M059J (cell line): ENCODE data around the gene PTGER1. TPM values are rescaled to one million over a fixed set of nuclear protein-coding genes. Genes with fewer than 3 reads are reported as not detected.
"Not testable (repeated sequence)": the region's sequence is repeated elsewhere in the genome, so short reads cannot be mapped to it uniquely, and the experiment has no call there.

Experiments
- DNase-seq: peaks from one replicate; pipeline ENCODE4 v3.0.0-alpha.2; 2012; ENCODE audit warnings: low read depth
- total RNA-seq: library from RNA; depleted of rRNA; stranded (reverse); fragments of >200 nt; shearing (Covaris generic); gene quantifications from 2 replicates; pipeline ENCODE4 v1.2.3, GENCODE V29; 2014

PTGER1 gene
- total RNA-seq, 1 experiment from 2014 or later, result 0.12 TPM

DNA sequence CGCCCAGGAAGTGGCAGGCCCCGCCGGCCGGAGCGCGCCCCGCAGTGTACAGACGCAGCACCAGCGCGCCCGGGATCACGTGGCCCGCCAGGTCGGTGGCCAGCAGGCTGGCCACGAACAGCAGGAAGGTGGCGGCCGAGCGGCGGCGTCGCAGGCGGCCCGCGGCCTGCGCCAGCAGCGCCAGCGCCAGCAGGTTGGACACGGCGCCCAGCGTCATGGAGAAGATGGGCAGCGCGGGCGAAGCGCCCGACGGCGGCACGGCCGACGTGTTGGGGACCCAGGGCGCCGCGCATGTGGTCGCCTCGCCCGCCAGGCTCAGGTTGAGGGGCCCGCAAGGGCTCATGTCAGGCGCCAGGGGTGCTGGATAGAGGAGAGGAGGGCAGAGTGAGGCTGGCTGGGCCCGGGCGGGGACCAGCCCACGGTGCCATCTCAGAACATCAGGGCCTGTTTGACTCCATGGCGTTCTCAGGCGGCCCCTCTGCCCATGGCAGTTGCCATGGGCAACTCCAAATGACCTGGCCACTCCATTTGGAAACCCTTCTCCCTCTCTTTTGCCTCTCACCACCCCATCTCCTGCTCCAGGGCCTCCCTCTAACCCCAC lies 1.1 kb downstream of the PTGER1 start:
- peak; percentile 32 for DNase-seq

- no peak for DNase-seq
These were observed 1.8 kb downstream of the PTGER1 start for GRCh38 chr19:14473073-14473977.

DNA sequence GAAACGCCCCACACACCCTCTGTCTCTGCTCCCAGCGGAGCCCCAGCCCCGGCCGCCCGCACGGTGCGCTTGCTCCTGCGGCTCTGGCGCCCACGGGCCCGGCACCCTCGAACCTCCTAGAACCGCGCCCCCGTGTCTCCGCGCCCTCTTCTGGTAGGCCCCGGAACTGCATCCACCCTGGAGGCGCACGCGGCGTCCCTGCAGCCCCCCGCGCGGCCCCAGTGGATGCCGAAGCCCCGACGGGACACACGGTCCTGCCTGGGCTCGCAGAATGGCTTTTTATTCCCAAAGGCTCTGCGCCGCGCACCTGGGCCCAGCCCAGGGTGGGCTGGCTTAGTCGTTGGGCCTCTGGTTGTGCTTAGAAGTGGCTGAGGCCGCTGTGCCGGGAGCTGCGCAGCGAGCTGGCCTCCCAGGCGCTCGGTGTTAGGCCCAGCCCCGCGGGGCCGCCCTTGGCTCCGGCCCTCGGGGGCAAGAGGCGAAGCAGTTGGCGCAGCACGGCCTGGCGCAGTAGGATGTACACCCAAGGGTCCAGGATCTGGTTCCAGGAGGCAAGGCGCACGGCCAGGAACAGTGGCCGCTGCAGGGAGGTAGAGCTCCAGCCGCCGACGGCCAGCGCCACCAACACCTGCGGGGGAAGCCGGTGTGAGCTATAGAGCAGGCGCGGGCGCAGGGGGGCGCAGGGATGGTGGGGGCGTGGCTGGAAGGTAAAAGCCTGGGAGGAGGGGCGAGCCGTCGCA lies 2.8 kb downstream of the PTGER1 start:
- DNase-seq, result peak; percentile 21

DNA sequence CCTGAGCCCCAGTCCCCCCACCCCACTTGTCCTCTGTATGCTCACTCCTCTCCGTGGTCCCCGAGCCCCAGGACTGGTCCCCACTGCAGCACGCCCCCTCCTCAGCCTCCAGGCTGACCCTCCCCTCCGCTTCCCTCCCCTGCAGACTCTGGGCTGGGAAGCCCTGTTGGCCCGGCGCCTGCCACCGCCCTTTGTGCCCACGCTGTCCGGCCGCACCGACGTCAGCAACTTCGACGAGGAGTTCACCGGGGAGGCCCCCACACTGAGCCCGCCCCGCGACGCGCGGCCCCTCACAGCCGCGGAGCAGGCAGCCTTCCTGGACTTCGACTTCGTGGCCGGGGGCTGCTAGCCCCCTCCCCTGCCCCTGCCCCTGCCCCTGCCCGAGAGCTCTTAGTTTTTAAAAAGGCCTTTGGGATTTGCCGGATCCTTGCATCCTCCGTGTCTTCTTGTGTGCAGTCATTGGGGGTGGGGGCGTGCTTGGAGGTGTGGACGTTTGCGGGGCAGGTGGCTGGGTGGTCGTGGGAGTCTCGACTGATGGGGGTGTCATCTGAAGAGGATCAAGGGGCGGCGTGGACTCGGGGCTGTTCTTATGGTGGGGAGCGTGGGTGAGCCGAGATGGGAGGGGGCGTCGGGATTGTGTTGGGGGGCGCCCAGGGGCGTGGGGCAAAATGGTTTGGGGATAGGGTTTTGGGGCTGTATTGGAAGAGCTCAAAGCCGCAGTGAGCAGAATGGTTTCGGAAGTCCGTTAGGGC lies 3.5 kb downstream of the PTGER1 start:
- no peak for DNase-seq

DNA sequence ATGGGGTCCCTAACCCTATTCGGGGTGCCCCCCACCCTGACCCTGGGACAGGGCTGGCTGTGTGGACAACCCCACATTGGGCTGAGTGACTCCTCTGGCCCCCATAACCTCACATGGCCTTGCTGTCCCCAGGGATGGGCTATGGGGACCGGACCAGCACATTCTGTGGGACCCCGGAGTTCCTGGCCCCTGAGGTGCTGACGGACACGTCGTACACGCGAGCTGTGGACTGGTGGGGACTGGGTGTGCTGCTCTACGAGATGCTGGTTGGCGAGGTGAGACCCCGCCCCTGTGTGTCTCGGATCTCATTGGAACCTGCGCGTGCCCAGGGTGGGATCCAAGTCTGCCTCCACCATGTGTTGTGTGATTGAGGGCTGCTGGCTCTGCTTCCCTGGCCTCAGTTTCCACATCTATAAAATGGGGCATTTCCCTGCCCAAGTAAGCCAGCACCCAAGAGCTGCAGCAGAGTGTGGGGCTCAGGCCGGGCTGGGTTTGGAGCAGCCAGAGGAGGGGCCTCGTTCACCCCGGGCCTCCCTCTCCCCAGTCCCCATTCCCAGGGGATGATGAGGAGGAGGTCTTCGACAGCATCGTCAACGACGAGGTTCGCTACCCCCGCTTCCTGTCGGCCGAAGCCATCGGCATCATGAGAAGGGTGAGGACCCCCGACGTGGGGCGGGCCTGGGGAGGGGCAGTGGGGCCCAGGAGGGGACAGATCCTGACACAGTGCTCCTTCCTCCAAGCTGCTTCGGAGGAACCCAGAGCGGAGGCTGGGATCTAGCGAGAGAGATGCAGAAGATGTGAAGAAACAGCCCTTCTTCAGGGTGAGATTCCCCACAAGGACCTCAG lies 4.9 kb downstream of the PTGER1 start:
- DNase-seq, result no peak

DNA sequence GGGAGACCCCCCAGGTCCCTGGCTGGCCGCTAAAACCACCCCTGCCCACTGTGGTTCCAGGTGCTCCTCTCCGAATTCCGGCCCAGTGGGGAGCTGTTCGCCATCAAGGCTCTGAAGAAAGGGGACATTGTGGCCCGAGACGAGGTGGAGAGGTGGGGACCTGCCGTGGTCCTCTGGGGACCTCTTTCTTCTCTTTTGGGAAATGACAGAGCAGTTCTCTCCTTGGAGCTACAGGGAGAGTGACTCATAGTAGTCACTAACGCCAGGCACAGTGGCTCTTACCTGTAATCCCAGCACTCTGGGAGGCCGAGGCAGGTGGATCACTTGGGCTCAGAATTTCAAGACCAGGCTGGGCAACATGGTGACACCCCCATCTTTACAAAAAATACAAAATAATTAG lies 7.3 kb downstream of the PTGER1 start:
- DNase-seq, result peak; percentile 50

DNA sequence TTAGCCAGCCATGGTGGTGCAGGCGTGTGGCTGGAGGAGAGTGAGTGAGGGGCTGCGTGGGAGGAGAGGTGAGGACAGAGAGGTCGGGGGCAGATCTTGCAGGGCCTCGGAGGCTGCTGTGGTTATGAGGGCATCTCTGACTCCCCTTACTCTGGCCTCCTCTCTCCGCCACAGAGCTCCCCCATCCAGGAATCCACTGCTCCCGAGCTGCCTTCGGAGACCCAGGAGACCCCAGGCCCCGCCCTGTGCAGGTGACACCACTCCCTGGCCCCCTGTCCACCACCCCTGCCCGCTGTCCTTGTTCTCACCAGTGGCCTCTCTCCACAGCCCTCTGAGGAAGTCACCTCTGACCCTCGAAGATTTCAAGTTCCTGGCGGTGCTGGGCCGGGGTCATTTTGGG lies 7.8 kb downstream of the PTGER1 start:
- no peak for DNase-seq

GRCh38 chr19:14463747-14464146 lies 11.4 kb downstream of the PTGER1 start:
- no peak for DNase-seq

- not testable (repeated sequence) for DNase-seq
These were observed 12.8 kb downstream of the PTGER1 start for GRCh38 chr19:14462401-14462800.

DNA sequence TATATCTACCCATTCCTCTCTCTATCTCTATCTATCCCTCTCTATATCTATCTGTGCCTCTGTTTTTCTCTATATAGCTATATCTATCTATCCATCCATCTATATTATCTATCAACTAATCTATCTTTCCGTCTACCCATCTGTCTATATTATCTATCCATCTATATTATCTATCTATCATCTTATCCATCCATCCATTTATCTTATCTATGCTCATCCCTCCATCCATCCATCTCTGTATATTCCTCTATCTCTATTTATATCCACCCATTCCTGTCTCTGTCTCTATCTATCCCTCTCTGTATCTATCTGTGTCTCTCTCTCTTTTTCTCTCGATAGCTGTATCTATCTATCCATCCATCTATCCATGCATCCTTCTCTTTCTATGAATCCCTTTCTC lies 14.2 kb downstream of the PTGER1 start:
- no peak for DNase-seq

- no peak for DNase-seq
These were observed 15.5 kb downstream of the PTGER1 start for GRCh38 chr19:14459703-14460102.

DNA sequence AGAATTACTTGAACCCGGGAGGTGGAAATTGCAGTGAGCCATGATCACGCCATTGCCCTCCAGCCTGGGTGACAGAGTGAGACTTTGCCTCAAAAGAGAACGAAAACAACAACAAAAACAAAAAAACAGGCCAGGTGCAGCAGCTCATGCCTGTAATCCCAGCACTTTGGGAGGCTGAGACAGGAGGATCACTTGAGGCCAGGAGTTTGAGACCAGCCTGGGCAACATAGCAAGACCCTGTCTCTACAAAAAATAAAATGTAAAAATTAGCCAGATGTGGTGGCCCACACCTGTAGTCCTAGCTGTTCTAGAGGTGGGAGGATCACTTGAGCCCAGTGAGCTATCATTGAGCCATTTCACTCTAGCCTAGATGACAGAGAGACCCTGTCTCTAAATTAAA lies 22.9 kb downstream of the PTGER1 start:
- not testable (repeated sequence) for DNase-seq

DNA sequence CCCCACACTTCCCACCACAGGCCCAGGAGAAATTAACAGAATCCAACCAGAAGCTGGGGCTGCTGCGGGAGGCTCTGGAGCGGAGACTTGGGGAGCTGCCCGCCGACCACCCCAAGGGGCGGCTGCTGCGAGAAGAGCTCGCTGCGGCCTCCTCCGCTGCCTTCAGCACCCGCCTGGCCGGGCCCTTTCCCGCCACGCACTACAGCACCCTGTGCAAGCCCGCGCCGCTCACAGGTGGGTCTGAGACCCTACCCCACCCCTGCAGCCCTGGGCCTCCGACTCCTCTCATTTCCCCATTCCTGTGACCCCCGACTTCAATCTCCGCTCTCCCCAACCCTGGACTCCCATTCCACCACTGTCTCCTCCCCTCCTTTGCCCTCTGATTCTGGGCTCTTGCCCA lies 24.3 kb downstream of the PTGER1 start:
- no peak for DNase-seq

GRCh38 chr19:14450168-14450874 lies 24.8 kb downstream of the PTGER1 start:
- DNase-seq, result peak; percentile 27

DNA sequence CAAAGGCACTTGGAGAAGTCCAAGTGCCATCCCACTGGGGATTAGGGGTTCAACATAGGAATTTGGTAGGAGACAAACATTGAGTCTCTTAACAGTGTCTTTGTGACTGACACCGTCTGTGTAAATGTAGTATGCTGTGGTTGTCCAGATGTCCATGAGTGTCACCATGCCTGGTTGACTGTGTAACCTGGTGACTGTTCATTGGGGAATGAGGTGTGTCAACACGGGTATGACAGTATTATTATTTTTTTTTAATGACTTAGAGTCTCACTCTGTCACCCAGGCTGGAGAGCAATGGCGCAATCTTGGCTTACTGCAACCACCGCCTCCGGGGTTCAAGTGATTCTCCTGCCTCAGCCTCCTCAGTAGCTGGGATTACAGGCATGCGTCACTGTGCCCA lies 25.8 kb downstream of the PTGER1 start:
- no peak for DNase-seq

DNA sequence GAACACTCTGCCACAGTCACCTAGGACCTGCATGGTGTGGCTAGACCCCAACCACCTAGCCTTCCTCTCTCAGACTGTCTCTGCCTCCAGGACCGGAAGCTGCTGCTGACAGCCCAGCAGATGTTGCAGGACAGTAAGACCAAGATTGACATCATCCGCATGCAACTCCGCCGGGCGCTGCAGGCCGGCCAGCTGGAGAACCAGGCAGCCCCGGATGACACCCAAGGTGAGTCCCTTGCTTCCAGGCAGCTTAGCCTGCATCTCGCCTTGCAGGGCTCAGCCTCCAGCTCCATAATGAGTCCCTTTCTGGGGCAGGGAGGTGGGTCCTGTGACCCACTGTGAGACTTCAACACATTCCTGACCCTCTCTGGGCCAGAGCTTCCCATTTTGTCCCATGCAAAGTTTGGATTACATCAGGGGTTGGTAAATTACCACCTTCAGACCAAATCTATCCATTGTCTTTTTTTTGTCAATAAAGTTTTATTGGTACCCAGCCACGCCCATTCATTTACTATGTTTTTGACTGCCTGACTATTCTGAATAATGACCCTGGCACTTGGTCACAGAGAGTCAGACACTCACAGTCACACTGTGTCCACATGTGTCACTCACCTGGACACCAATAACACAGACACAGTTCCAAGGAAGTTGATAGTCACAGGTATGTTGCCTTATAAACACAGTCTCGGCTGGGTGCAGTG lies 28.7 kb downstream of the PTGER1 start:
- no peak for DNase-seq

GRCh38 chr19:14443632-14444216 lies 31.4 kb downstream of the PTGER1 start:
- no peak for DNase-seq

GRCh38 chr19:14442891-14443631 lies 32.1 kb downstream of the PTGER1 start:
- no peak for DNase-seq
